ENCODE measurements around the gene DOP1B.
"Not testable (repeated sequence)": the region's sequence is repeated elsewhere in the genome, so short reads cannot be mapped to it uniquely, and the experiment has no call there.

Gene DOP1B

GRCh38 chr21:36175771-36176565 is 19.3 kb downstream of the DOP1B start:
- DNase-seq (ENCODE audit: low spot score), result no peak

- no peak for DNase-seq (ENCODE audit: low spot score)
These were observed 21.7 kb downstream of the DOP1B start for GRCh38 chr21:36178349-36178748.

GRCh38 chr21:36179145-36179544 is 22.5 kb downstream of the DOP1B start:
- DNase-seq (ENCODE audit: low spot score), result no peak

DNA sequence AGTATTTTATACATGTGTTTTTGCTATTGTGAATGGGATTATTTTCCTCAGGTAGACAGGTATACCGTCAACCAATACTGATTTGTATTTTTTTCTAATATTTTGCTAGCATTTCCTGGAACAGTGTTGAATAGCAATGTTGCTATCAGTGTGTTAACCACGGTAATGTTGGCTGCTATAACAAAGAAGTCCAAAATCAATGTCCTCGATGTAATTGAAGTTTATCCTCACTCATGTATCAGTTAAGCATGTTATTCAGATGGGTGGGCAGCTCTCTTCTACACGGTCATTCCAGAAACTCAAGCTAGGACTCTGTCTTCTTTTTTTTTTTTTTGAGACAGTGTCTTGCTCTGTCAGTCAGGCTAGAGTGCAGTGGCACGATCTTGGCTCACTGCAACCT is 24.3 kb downstream of the DOP1B start:
- no peak for DNase-seq (ENCODE audit: low spot score)

GRCh38 chr21:36183144-36183795 is 26.6 kb downstream of the DOP1B start:
- DNase-seq (ENCODE audit: low spot score), result no peak

DNA sequence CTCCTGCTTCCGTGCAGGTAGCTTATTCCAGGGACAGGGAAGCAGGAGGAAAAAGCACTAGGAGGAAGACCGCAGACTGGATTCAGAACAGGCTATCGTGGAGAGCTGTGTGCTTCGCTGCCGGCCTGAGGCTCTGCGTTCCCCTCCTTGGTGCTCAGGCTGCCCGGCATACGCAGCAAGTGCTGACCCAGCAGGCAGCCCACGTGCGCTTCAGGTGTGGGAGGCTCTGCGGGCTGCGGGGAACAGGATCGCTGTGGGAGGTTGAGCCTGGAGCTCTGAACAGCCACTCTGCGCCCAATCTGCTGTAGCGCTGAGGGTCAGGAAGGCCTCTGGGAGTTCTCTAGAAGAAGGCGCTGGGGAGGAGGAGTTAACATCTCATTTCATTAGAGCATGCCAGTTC is 27.9 kb downstream of the DOP1B start:
- DNase-seq (ENCODE audit: low spot score), result no peak

DNA sequence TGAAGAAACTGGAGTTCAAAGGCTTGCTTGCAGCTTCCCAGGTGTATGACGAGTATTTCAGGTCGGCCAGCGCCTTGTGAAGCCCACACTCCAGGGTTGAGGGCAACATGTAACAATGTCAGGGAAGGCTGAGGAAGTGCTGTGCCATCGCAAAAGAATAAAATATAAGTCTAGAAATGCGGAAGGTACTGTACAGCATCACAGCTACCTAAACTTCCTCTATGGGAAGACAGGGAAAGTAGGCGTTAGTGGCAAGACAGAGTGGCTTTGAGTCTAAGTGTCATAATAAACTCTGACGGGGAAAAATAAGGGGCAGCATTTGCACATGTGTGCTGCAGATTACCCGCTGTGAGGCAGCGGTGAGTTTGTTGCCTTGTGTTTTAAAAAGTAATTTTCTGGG is 28.9 kb downstream of the DOP1B start:
- DNase-seq (ENCODE audit: low spot score), result no peak

- DNase-seq (ENCODE audit: low spot score), result no peak
These were observed 29.5 kb downstream of the DOP1B start for GRCh38 chr21:36186081-36186480.

- DNase-seq (ENCODE audit: low spot score), result no peak
These were observed 30.1 kb downstream of the DOP1B start for GRCh38 chr21:36186506-36187399.

DNA sequence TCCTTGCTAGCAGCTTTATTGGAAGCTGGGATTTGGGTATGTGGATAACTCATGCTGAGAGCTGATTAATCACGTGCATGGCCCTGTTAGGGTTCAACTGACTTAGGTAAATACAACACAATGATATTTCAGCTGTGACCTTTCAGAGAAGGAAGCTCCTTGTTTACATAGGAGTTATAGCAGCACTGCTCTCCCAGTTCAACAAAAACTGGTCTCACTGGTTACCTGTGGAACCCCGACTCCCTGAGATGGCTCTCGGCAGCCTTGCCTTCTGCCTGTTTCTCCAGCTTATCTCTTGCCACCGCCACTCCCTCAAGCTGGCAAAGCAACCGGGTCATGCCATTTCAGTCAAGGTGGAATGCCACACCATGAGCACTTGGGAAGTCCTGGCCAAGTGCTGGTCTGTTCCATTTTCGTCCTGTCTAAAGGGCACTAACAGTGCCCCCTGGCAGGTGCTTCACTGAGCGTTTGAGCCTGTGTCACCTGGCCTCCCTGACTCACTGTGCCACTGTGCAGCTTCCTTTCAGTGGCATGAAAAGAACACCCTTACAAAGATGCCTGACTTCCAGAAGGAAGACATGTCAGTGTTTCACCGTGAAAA is 31.6 kb downstream of the DOP1B start:
- DNase-seq (ENCODE audit: low spot score), result no peak

DNA sequence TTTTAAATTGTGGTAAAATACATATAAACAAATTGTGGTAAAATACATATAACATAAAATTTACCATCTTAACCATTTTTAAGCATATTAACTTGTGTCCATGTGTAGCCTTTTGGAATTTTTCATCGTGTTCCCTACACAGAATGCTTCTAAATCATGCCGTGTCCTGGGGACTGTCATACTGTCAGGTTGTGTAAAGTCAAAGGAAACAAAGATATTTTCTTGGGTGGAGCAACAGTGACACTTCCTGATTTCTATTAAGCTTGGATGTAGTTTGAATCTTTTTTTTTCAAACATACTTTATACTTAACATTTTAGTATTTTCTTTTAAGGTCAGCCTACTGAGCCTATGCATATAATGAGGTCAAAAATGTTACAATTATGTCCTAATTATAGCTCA is 32.3 kb downstream of the DOP1B start:
- no peak for DNase-seq (ENCODE audit: low spot score)

DNA sequence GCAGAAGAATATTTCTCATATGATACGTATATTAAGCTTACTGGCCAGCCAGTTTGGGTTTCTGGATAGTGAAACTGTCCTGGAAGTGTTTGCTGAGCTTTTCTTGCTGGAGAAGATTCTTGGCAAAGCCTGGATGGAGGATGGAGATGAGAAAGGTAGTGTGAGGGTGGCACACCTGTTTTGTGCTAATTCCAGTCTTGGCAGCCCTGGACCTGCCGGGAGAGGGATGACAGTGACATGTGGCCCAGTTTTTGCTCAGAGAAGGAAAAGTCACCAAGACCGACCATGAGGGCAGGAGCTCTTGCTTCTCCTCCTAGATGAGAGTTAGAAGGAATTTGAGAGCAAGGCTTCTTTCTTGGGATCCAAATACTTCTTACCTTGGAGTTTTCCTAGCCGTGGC is 34.1 kb downstream of the DOP1B start:
- no peak for DNase-seq (ENCODE audit: low spot score)

DNA sequence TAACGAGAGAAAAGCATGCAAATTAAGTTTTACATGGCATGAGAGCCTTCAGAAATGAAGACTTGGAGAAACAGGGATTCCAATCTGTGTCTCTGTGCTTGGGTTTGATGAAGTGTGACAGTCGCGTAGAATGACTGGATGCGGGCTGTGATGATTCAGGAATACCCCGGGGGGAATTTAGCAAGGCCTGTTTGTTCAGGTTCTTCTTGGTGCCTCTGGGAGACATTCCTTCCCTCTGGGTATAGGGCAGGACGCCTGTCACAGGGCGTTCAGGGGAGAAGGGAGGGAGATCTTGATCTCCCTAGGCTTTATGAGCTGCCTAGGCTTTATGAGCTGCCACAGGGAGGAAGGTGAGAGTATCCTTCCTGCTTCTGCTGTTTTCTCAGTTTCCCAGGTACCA is 36.6 kb downstream of the DOP1B start:
- DNase-seq (ENCODE audit: low spot score), result no peak

GRCh38 chr21:36194024-36194423 is 37.4 kb downstream of the DOP1B start:
- no peak for DNase-seq (ENCODE audit: low spot score)

- no peak for DNase-seq (ENCODE audit: low spot score)
These were observed 39.0 kb downstream of the DOP1B start for GRCh38 chr21:36195613-36196012.

DNA sequence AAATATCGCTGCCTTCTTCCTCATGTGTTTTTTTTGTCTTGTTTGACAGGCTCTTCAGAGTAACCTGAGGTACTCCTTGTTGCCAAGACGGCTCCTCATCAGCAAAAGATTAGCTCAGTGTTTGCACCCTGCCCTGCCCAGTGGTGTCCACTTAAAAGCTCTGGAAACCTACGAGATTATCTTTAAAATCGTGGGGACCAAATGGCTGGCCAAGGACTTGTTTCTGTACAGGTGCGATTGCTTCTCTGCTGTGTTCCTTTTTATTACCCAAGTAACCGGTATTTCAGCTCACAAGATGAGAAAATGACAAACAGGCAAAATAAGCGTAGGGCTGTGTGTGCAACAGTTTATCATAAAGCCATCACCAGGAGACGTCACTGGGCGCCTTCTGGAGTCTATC is 42.4 kb downstream of the DOP1B start:
- DNase-seq (ENCODE audit: low spot score), result no peak

DNA sequence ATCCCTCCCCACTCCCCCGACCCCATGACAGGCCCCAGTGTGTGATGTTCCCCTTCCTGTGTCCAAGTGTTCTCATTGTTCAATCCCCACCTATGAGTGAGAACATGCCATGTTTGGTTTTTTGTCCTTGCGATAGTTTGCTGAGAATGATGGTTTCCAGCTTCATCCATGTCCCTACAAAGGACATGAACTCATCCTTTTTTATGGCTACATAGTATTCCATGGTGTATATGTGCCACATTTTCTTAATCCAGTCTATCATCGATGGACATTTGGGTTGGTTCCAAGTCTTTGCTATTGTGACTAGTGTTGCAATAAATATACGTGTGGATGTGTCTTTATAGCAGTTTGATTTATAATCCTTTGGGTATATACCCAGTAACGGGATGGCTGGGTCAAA is 43.0 kb downstream of the DOP1B start:
- not testable (repeated sequence) for DNase-seq (ENCODE audit: low spot score)

GRCh38 chr21:36200081-36200561 is 43.5 kb downstream of the DOP1B start:
- DNase-seq (ENCODE audit: low spot score), result no peak

DNA sequence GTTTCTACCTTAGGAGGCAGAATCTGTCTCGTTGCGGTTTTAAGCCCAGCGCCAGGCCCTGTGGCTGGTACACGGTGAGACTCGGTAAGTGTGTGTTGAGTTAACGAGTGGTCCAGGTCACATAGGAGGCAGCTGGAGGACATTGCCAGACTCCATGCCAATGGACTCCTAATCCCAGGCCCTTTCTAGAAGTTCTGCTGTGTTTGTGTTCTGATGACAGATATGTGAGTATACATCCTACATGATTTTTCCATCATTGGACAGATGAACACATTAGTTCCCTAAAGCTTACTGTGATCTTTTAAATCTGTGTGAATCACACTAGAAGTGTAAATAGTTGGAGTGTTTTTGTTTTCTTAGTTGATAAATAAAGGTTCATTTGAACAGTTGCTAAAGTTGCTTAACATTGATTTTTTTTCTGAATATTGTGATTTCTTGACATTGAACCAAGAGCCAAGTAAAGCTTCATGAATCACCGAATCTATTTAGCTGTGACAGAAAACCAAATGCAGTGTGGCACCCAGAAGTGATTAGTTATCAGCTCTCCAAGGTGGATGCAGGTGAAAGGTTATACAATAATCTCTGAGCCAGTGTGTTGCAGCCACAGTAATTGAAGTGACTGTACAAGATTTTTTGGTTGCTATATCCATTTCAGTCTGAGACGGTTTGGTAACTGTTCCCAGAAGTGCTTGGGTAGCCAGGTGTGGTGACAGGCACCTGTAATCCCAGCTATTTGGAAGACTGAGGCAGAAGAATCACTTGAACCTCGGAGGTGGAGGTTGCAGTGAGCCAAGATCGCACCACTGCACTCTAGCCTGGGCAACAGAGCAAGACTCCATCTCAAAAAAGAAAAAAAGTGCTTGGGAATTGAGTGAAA is 46.3 kb downstream of the DOP1B start:
- no peak for DNase-seq (ENCODE audit: low spot score)

- DNase-seq (ENCODE audit: low spot score), result peak; percentile 8
These were observed 46.9 kb downstream of the DOP1B start for GRCh38 chr21:36203603-36203889.

DNA sequence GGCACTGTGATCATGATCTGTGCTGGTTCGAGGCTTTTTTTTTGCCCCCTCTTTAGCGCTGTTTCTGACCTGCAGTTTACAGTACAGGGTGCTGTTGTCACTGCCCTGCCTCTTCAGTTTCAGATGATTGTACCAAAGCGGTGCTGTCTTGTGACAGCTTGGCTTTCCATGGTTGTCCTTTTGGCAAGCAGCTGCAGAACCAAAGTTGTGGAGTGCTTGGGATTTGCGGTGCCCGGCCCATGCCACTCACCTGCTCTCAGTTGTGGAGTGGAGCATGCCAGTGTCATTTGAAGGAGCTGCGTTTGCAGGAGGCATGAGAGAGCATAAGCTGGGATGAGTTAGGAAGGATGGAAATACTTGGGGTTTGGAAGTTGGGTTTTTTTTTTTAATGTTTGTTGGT is 48.4 kb downstream of the DOP1B start:
- DNase-seq (ENCODE audit: low spot score), result no peak

All from CD4-positive, alpha-beta T cell treated with Interleukin-2 at 100 ng/mL for 4 hours (primary cell).